HG03432 (cell line): ENCODE measurements around the gene SLC38A4.

Experiments
- ATAC-seq: cut with Tn5 transposase; IDR thresholded peaks from one replicate; pipeline ENCODE4 v1.9.1; 2021; ENCODE audit warnings: mild to moderate bottlenecking, moderate library complexity; ENCODE audit not compliant: unreplicated experiment

SLC38A4 gene

DNA sequence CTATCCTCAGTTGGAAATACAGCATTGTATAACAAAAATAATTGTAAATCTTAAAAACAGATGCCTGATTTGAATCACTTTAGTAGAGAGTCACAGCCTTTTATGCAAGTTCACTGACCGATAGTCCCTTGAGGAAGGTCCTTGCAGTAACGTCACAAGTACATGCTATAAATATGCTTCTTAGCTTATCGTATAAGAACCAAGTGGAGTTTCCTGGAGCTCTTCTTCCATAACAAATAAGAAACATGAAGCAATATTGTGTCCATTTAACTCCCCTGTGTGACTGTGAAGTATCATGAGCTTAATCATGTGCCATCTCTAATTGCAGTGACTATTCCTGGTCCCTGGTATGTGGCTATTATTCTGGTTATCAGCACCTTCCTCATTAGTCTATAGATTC, 107.9 kb downstream of the SLC38A4 start:
- ATAC-seq = no peak

DNA sequence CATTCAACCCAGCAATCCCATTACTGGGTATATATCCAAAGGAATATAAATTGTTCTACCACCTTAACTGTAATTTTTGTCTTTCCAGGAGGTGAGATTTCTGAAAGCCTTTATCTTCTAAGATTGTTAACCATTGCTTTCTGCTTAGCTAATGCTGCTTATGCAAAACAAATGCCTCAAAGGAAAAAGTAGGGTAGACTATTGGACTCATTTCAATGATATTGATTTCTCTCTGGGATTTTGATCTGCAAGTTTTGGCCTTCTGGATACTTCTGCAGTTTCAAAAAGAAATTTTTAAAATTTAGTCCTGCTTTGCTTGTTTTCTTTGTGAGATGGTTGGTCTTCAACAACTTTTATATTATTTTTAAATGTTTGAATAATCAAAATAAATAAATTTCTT, 108.6 kb downstream of the SLC38A4 start:
- ATAC-seq = no peak
